GM20000 (cell line): ENCODE data around the gene SNX1.
"Not testable (repeated sequence)": the region's sequence is repeated elsewhere in the genome, so short reads cannot be mapped to it uniquely, and the experiment has no call there.

ENCODE experiments used
- DNase-seq: peaks from one replicate; pipeline ENCODE4 v3.0.0; 2012; ENCODE audit warnings: low spot score
- CTCF ChIP-seq: IDR thresholded peaks from 2 replicates; pipeline ENCODE4 v1.5.1; 2012; ENCODE audit warnings: mild to moderate bottlenecking, control low read depth; ENCODE audit errors: extremely low read depth, missing control alignments

The SNX1 gene

GRCh38 chr15:64099379-64099778 lies 3.6 kb downstream of the SNX1 start:
- DNase-seq: no peak
- no peak for TF ChIP-seq CTCF

GRCh38 chr15:64100958-64101357 lies 5.2 kb downstream of the SNX1 start:
- DNase-seq: no peak
- no peak for TF ChIP-seq CTCF

- TF ChIP-seq CTCF: no peak
- DNase-seq: no peak
Measured at GRCh38 chr15:64102497-64102896, 6.7 kb downstream of the SNX1 start.

GRCh38 chr15:64105113-64105704 lies 9.4 kb downstream of the SNX1 start:
- DNase-seq: no peak
- TF ChIP-seq CTCF: no peak

GRCh38 chr15:64107337-64107736 lies 11.6 kb downstream of the SNX1 start:
- no peak for DNase-seq
- TF ChIP-seq CTCF: no peak

- DNase-seq: not testable (repeated sequence)
Measured at GRCh38 chr15:64110108-64110701, 14.4 kb downstream of the SNX1 start.

- no peak for TF ChIP-seq CTCF
- DNase-seq: peak; percentile 20
Measured at GRCh38 chr15:64110950-64111678, 15.3 kb downstream of the SNX1 start.
